ENCODE data around the gene F5. TPM values are rescaled to one million over a fixed set of nuclear protein-coding genes. Genes with fewer than 3 reads are reported as not detected.

Gene F5
- total RNA-seq, 1 experiment from 2014 or later: 0.37 TPM

- Histone ChIP-seq H3K27ac (ENCODE audit: low read depth, low read length) (no peak overlapping the region), H3K4me3 (replicated peaks in 1 of 2; ENCODE audit: low read depth in 1 of 2, low read length in 2 of 2) (no peak overlapping the region), H4K20me1 (ENCODE audit: insufficient read depth) (no peaks in the 10 kb centered on the region), H2AFZ (ENCODE audit: low read depth, low read length, poor library complexity, severe bottlenecking) (no peak overlapping the region), H3K4me2 (ENCODE audit: low read length) (no peak overlapping the region), H3K36me3 (ENCODE audit: control insufficient read depth in 1 of 2, insufficient read depth in 2 of 2, low read length in 2 of 2) (no peaks in the 10 kb centered on the region), H3K27me3 (ENCODE audit: insufficient read depth, low read length) (no peaks in the 10 kb centered on the region), H3K4me1 (ENCODE audit: control insufficient read depth in 1 of 2, insufficient read depth in 2 of 2, low read length in 2 of 2) (peaks cover 4 to 23% of the 10 kb centered on the region in 2 experiments; a peak in 3 of 4 replicates), H3K9me3 (ENCODE audit: control insufficient read depth in 1 of 2, insufficient read depth in 1 of 2, low read depth in 1 of 2, low read length in 2 of 2) (no peaks in the 10 kb centered on the region), H3K79me2 (ENCODE audit: insufficient read depth, low read length) (peaks cover 21% of the 10 kb centered on the region), H3K9me2 (ENCODE audit: insufficient read depth) (no peaks in the 10 kb centered on the region), H3K9ac (ENCODE audit: low read length) (no peak overlapping the region)
- POLR2A ChIA-PET: no interaction called here
- TF ChIP-seq SP1 (IDR thresholded peaks at IDR 0.05; ENCODE audit: low read depth) (no peak), EGR1 (IDR thresholded peaks at IDR 0.05; ENCODE audit: low read depth) (no peak), EZH2phosphoT487 (IDR thresholded peaks at IDR 0.05; ENCODE audit: borderline replicate concordance) (no peak), SRF (IDR thresholded peaks at IDR 0.05; ENCODE audit: low read depth) (no peak), SIN3A (IDR thresholded peaks at IDR 0.05; ENCODE audit: low read depth) (no peak)
- ATAC-seq: no peak
- CTCF ChIA-PET: no interaction called here
- RAD21 ChIA-PET (ENCODE audit: low non-redundant PET in 1 of 2, low total read pairs in 2 of 2, uncharacterized antibody in 2 of 2, unreplicated experiment in 2 of 2): no interaction called here
- intact Hi-C loops (cut with micrococcal nuclease): loop anchor here (5.0 kb wide), 1 partner anchor 39 kb away; no protein-coding TSS in a partner anchor
- no peak for DNase-seq (ENCODE audit: low read depth, low spot score)
- BruUV-seq (replicated peaks): no TSS peak
These were observed 98.1 kb downstream of the F5 start for GRCh38 chr1:169488157-169488556.

DNA sequence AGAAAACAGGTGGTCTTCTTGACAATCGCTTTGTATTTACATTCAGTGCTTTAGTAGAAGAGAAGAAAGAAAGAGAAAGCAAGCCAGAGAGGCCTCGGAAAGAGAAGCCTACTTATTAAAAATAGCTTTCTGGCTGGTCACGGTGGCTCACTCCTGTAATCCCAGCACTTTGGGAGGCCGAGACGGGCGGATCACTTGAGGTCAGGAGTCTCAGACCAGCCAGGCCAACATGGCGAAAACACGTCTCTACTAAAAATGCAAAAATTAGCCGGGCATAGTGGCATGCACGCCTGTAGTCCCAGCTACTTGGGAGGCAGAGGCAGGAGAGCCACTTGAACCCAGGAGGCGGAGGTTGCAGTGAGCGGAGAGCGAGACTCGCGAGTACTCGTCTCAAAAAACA lies 98.7 kb downstream of the F5 start:
- ATAC-seq (no peak), DNase-seq (ENCODE audit: low read depth, low spot score) (no peak)
- no TSS peak for BruUV-seq (replicated peaks)
- H3K9me2 ChIP-seq (ENCODE audit: insufficient read depth): no peaks in the 10 kb centered on the region
- H3K4me3 ChIP-seq (replicated peaks in 1 of 2; ENCODE audit: low read depth in 1 of 2, low read length in 2 of 2): no peak overlapping the region
- CTCF ChIA-PET: no interaction called here
- no peak overlapping the region for H3K4me2 ChIP-seq (ENCODE audit: low read length)
- H4K20me1 ChIP-seq (ENCODE audit: insufficient read depth): no peaks in the 10 kb centered on the region
- H3K79me2 ChIP-seq (ENCODE audit: insufficient read depth, low read length): peaks cover 27% of the 10 kb centered on the region
- H3K9me3 ChIP-seq (ENCODE audit: control insufficient read depth in 1 of 2, insufficient read depth in 1 of 2, low read depth in 1 of 2, low read length in 2 of 2): no peaks in the 10 kb centered on the region
- H3K36me3 ChIP-seq (ENCODE audit: control insufficient read depth in 1 of 2, insufficient read depth in 2 of 2, low read length in 2 of 2): no peaks in the 10 kb centered on the region
- no peak overlapping the region for H3K27ac ChIP-seq (ENCODE audit: low read depth, low read length)
- H3K9ac ChIP-seq (ENCODE audit: low read length): no peak overlapping the region
- no peaks in the 10 kb centered on the region for H3K27me3 ChIP-seq (ENCODE audit: insufficient read depth, low read length)
- H2AFZ ChIP-seq (ENCODE audit: low read depth, low read length, poor library complexity, severe bottlenecking): no peak overlapping the region
- POLR2A ChIA-PET: no interaction called here
- peaks cover 4 to 23% of the 10 kb centered on the region in 2 experiments; a peak in 3 of 4 replicates for H3K4me1 ChIP-seq (ENCODE audit: control insufficient read depth in 1 of 2, insufficient read depth in 2 of 2, low read length in 2 of 2)
- no peak for TF ChIP-seq EZH2 (IDR thresholded peaks at IDR 0.05)
- intact Hi-C loops (cut with micrococcal nuclease): loop anchor here (5.0 kb wide), 1 partner anchor 40 kb away; no protein-coding TSS in a partner anchor
- RAD21 ChIA-PET (ENCODE audit: low non-redundant PET in 1 of 2, low total read pairs in 2 of 2, uncharacterized antibody in 2 of 2, unreplicated experiment in 2 of 2): no interaction called here
